HG03575 (cell line): Measurements from ENCODE around the gene EHBP1.

ENCODE experiments used
- ATAC-seq: cut with Tn5 transposase; IDR thresholded peaks from one replicate; pipeline ENCODE4 v1.9.1; 2021; ENCODE audit not compliant: unreplicated experiment, insufficient number of reproducible peaks, low FRiP score; ENCODE audit errors: extremely low read depth

Gene EHBP1

GRCh38 chr2:62801814-62802523 lies 96.5 kb downstream of the EHBP1 start:
- no peak for ATAC-seq

- no peak for ATAC-seq
Measured at GRCh38 chr2:62803961-62804360, 98.4 kb downstream of the EHBP1 start.

GRCh38 chr2:62806231-62806630 lies 100.7 kb downstream of the EHBP1 start:
- no peak for ATAC-seq

- no peak for ATAC-seq
Measured at GRCh38 chr2:62808554-62808953, 103.0 kb downstream of the EHBP1 start.

- ATAC-seq, result no peak
Measured at GRCh38 chr2:62811086-62811485, 105.6 kb downstream of the EHBP1 start.

- no peak for ATAC-seq
Measured at GRCh38 chr2:62811972-62812371, 106.5 kb downstream of the EHBP1 start.

- ATAC-seq, result no peak
Measured at GRCh38 chr2:62812921-62813825, 107.7 kb downstream of the EHBP1 start.

- ATAC-seq, result no peak
Measured at GRCh38 chr2:62814123-62814522, 108.6 kb downstream of the EHBP1 start.

GRCh38 chr2:62817348-62817747 lies 111.8 kb downstream of the EHBP1 start:
- ATAC-seq, result no peak

GRCh38 chr2:62817995-62818713 lies 112.6 kb downstream of the EHBP1 start:
- no peak for ATAC-seq

- no peak for ATAC-seq
Measured at GRCh38 chr2:62822549-62822948, 117.0 kb downstream of the EHBP1 start.

GRCh38 chr2:62824388-62824787 lies 118.9 kb downstream of the EHBP1 start:
- ATAC-seq, result no peak

GRCh38 chr2:62826141-62826540 lies 120.6 kb downstream of the EHBP1 start:
- ATAC-seq, result no peak

GRCh38 chr2:62826953-62827675 lies 121.6 kb downstream of the EHBP1 start:
- ATAC-seq, result no peak

GRCh38 chr2:62831729-62832128 lies 126.2 kb downstream of the EHBP1 start:
- no peak for ATAC-seq

GRCh38 chr2:62844311-62845090 lies 139.0 kb downstream of the EHBP1 start:
- ATAC-seq, result no peak

GRCh38 chr2:62845256-62845655 lies 139.7 kb downstream of the EHBP1 start:
- ATAC-seq, result no peak

GRCh38 chr2:62852254-62852653 lies 146.7 kb downstream of the EHBP1 start:
- no peak for ATAC-seq
